Smooth muscle cell of bladder (primary cell): ENCODE results near the gene SLC13A2. TPM values are rescaled to one million over a fixed set of nuclear protein-coding genes. Genes with fewer than 3 reads are reported as not detected.

ENCODE experiments used
- total RNA-seq: library from RNA; depleted of rRNA; stranded (reverse); fragments of >200 nt; gene quantifications from 2 replicates; pipeline ENCODE4 v1.2.3, GENCODE V29; 2014

The SLC13A2 gene, protein sequence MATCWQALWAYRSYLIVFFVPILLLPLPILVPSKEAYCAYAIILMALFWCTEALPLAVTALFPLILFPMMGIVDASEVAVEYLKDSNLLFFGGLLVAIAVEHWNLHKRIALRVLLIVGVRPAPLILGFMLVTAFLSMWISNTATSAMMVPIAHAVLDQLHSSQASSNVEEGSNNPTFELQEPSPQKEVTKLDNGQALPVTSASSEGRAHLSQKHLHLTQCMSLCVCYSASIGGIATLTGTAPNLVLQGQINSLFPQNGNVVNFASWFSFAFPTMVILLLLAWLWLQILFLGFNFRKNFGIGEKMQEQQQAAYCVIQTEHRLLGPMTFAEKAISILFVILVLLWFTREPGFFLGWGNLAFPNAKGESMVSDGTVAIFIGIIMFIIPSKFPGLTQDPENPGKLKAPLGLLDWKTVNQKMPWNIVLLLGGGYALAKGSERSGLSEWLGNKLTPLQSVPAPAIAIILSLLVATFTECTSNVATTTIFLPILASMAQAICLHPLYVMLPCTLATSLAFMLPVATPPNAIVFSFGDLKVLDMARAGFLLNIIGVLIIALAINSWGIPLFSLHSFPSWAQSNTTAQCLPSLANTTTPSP
- total RNA-seq = not detected in 2 replicates

GRCh38 chr17:28473542-28473941 is at the start of gene SLC13A2:
TSS of gene SLC13A2 (plus strand) at chr17:28473644. CDS start at chr17:28473713, 69 bp downstream.

GRCh38 chr17:28505986-28506665 is 32.7 kb downstream of the SLC13A2 start, which contains the start of gene FOXN1:
TSS of gene FOXN1 (plus strand) at chr17:28506348. CDS start at chr17:28523970, 17,622 bp downstream.

Other genes starting within 250 kb of the SLC13A2 start
- 25.1 and 31.3 TPM in 2 replicates for gene TMEM97, start 154.4 kb upstream of the SLC13A2 start, total RNA-seq
- 73.0 and 75.2 TPM in 2 replicates for gene IFT20, start 138.2 kb upstream of the SLC13A2 start, total RNA-seq
- gene TNFAIP1, start 137.9 kb upstream of the SLC13A2 start, total RNA-seq = 24.6 and 26.7 TPM in 2 replicates
- 76.9 and 80.8 TPM in 2 replicates for gene POLDIP2, start 116.1 kb upstream of the SLC13A2 start, total RNA-seq
- not detected in 2 replicates for gene SEBOX, start 108.4 kb upstream of the SLC13A2 start, total RNA-seq
- 13.4 and 19.1 TPM in 2 replicates for gene VTN, start 103.3 kb upstream of the SLC13A2 start, total RNA-seq
- 6.5 and 10.5 TPM in 2 replicates for gene SARM1, start 102.0 kb upstream of the SLC13A2 start, total RNA-seq
- gene SLC46A1, start 67.4 kb upstream of the SLC13A2 start, total RNA-seq = 5.1 and 7.0 TPM in 2 replicates
- not detected in 2 replicates for gene FOXN1, start 32.7 kb downstream of the SLC13A2 start, total RNA-seq
- gene UNC119, start 79.0 kb downstream of the SLC13A2 start, total RNA-seq = 24.7 and 33.0 TPM in 2 replicates
- gene PIGS, start 97.9 kb downstream of the SLC13A2 start, total RNA-seq = 47.4 and 48.5 TPM in 2 replicates
- gene ALDOC, start 103.3 kb downstream of the SLC13A2 start, total RNA-seq = 121 and 159 TPM in 2 replicates
- 4.7 and 5.4 TPM in 2 replicates for gene SPAG5, start 125.4 kb downstream of the SLC13A2 start, total RNA-seq
- gene RSKR, start 140.5 kb downstream of the SLC13A2 start, total RNA-seq = 4.4 and 4.6 TPM in 2 replicates
- 123 and 171 TPM in 2 replicates for gene BLTP2, start 171.5 kb downstream of the SLC13A2 start, total RNA-seq
- 65.4 and 81.8 TPM in 2 replicates for gene SDF2, start 188.3 kb downstream of the SLC13A2 start, total RNA-seq
- gene SUPT6H, start 188.6 kb downstream of the SLC13A2 start, total RNA-seq = 42.8 and 52.9 TPM in 2 replicates
- 1.0 and 1.1 TPM in 2 replicates for gene PROCA1, start 238.2 kb downstream of the SLC13A2 start, total RNA-seq
- 190 and 212 TPM in 2 replicates for gene RAB34, start 244.2 kb downstream of the SLC13A2 start, total RNA-seq
- gene RPL23A, start 246.3 kb downstream of the SLC13A2 start, total RNA-seq = 979 and 1,044 TPM in 2 replicates